A673 (cell line): ENCODE results near the gene ARL16. TPM values are rescaled to one million over a fixed set of nuclear protein-coding genes. Genes with fewer than 3 reads are reported as not detected.
A peak's percentile ranks its signal among the peaks of the same experiment; 100 is the strongest.

Source experiments
- BruUV-seq: library from RNA; stranded (reverse); fragments of 400-500 nt; replicated peaks from 2 replicates; lab custom pipeline; 2021; lab: Mats Ljungman, UMichigan
- CTCF ChIA-PET: fragments of 300-600 bp; sonication (Branson Sonifier 250); formaldehyde crosslinking; loops from one replicate; lab custom pipeline; 2022; ENCODE audit warnings: antibody characterized with exemption; lab: Charles Lee
- POLR2A ChIA-PET: fragments of 300-600 bp; sonication (Branson Sonifier 250); formaldehyde crosslinking; loops from one replicate; lab custom pipeline; 2022; ENCODE audit warnings: antibody characterized with exemption; ENCODE audit not compliant: low non-redundant PET; lab: Charles Lee
- DNase-seq: peaks from one replicate; pipeline ENCODE4 v3.0.0-alpha.2; 2015; ENCODE audit warnings: low spot score
- H3K27ac ChIP-seq: fragments of 200-600 bp; sonication (generic); 2 replicates; pipeline ENCODE4 v1.5.1; 2016; ENCODE audit warnings: mixed run types, low read depth, mild to moderate bottlenecking, mixed read lengths, antibody characterized with exemption, low read length; ENCODE audit not compliant: poor library complexity, severe bottlenecking
- H3K27me3 ChIP-seq: fragments of 200-600 bp; sonication (generic); replicated peaks from 2 replicates; pipeline ENCODE4 v1.6.1; 2017; ENCODE audit warnings: mixed run types, low read depth, mild to moderate bottlenecking, mixed read lengths, antibody characterized with exemption, low read length; ENCODE audit not compliant: insufficient read depth, poor library complexity
- H3K36me3 ChIP-seq: fragments of 200-600 bp; sonication (generic); 2 replicates; pipeline ENCODE4 v1.6.1; 2016; ENCODE audit warnings: mixed run types, mild to moderate bottlenecking, mixed read lengths, antibody characterized with exemption, low read length; ENCODE audit not compliant: insufficient read depth, poor library complexity, severe bottlenecking
- H3K4me1 ChIP-seq: fragments of 200-600 bp; sonication (generic); 2 replicates; pipeline ENCODE4 v1.6.1; 2017; ENCODE audit warnings: mixed run types, mild to moderate bottlenecking, mixed read lengths, antibody characterized with exemption, low read length; ENCODE audit not compliant: insufficient read depth, poor library complexity, severe bottlenecking
- H3K4me3 ChIP-seq: fragments of 200-600 bp; sonication (generic); 2 replicates; pipeline ENCODE4 v1.5.1; 2016; ENCODE audit warnings: low read depth, mixed run types, mild to moderate bottlenecking, mixed read lengths, low read length; ENCODE audit not compliant: poor library complexity, severe bottlenecking
- H3K9me3 ChIP-seq: fragments of 200-600 bp; sonication (generic); 2 replicates; pipeline ENCODE4 v1.6.1; 2016; ENCODE audit warnings: mixed run types, low read depth, mild to moderate bottlenecking, mixed read lengths, antibody characterized with exemption, low read length; ENCODE audit not compliant: poor library complexity, severe bottlenecking
- CTCF ChIP-seq: fragments of 300-800, 200-600 bp; sonication (generic); conservative IDR thresholded peaks from 2 replicates; pipeline ENCODE4 v1.5.1; 2017; ENCODE audit warnings: low read depth, mild to moderate bottlenecking, antibody characterized with exemption, low read length, moderate library complexity, mixed read lengths
- EZH2 ChIP-seq: fragments of 200-600 bp; sonication (generic); IDR thresholded peaks from 2 replicates; pipeline ENCODE4 v1.6.1; 2017; ENCODE audit warnings: borderline replicate concordance, low read depth, mild to moderate bottlenecking, mixed read lengths, antibody characterized with exemption, low read length; ENCODE audit not compliant: poor library complexity, severe bottlenecking
- intact Hi-C: fragments of 100-400 bp; cut with micrococcal nuclease; formaldehyde crosslinking; loops from one replicate; pipeline ENCODE4 v1.10.0; 2022; ENCODE audit not compliant: unreplicated experiment
- total RNA-seq: library from RNA; stranded (reverse); gene quantifications from 2 replicates; pipeline ENCODE4 v1.2.3, GENCODE V29; 2021

Gene ARL16
- total RNA-seq, 1 experiment from 2014 or later, result 62.8 TPM

GRCh38 chr17:81710514-81711308 is 27.1 kb upstream of the ARL16 start:
- Histone ChIP-seq H3K4me3 (no peak overlapping the region), H3K27me3 (no peaks in the 10 kb centered on the region), H3K9me3 (no peaks in the 10 kb centered on the region), H3K4me1 (peaks cover 19% of the 10 kb centered on the region), H3K36me3 (peaks cover 39% of the 10 kb centered on the region), H3K27ac (peak overlapping the region; percentile 16)
- CTCF ChIA-PET, result no interaction called here
- POLR2A ChIA-PET, result interaction anchor here (0.6 kb wide), 1 partner anchor 31 kb away, joined by 5 read pairs; no protein-coding TSS in a partner anchor
- TF ChIP-seq CTCF (no peak), EZH2 (no peak)
- intact Hi-C loops, result no loop called here
- BruUV-seq, result no TSS peak
- DNase-seq, result no peak

GRCh38 chr17:81708739-81709185 is 25.2 kb upstream of the ARL16 start:
- no TSS peak for BruUV-seq
- peaks cover 25% of the 10 kb centered on the region for H3K4me1 ChIP-seq
- H3K27ac ChIP-seq, result peak overlapping the region; percentile 23
- H3K4me3 ChIP-seq, result no peak overlapping the region
- peaks cover 46% of the 10 kb centered on the region for H3K36me3 ChIP-seq
- TF ChIP-seq CTCF (no peak), EZH2 (no peak)
- ChIA-PET POLR2A (interaction anchor here (0.6 kb wide), 1 partner anchor 34 kb away, joined by 3 read pairs; no protein-coding TSS in a partner anchor), CTCF (no interaction called here)
- H3K27me3 ChIP-seq, result no peaks in the 10 kb centered on the region
- intact Hi-C loops, result no loop called here
- no peak for DNase-seq
- H3K9me3 ChIP-seq, result no peaks in the 10 kb centered on the region

GRCh38 chr17:81707725-81708646 is 24.4 kb upstream of the ARL16 start:
- ChIA-PET POLR2A (no interaction called here), CTCF (no interaction called here)
- no TSS peak for BruUV-seq
- TF ChIP-seq CTCF, result no peak
- TF ChIP-seq EZH2, result no peak
- no peaks in the 10 kb centered on the region for H3K27me3 ChIP-seq
- no peak for DNase-seq
- peaks cover 42% of the 10 kb centered on the region for H3K36me3 ChIP-seq
- intact Hi-C loops, result no loop called here
- H3K4me3 ChIP-seq, result no peak overlapping the region
- H3K4me1 ChIP-seq, result peaks cover 25% of the 10 kb centered on the region
- H3K9me3 ChIP-seq, result no peaks in the 10 kb centered on the region
- peak overlapping the region; percentile 23 for H3K27ac ChIP-seq
